ENCODE data around the gene ELMO1.

GRCh38 chr7:37289367-37289766, 159.3 kb downstream of the ELMO1 start:
- TF ChIP-seq, protein P1, sequence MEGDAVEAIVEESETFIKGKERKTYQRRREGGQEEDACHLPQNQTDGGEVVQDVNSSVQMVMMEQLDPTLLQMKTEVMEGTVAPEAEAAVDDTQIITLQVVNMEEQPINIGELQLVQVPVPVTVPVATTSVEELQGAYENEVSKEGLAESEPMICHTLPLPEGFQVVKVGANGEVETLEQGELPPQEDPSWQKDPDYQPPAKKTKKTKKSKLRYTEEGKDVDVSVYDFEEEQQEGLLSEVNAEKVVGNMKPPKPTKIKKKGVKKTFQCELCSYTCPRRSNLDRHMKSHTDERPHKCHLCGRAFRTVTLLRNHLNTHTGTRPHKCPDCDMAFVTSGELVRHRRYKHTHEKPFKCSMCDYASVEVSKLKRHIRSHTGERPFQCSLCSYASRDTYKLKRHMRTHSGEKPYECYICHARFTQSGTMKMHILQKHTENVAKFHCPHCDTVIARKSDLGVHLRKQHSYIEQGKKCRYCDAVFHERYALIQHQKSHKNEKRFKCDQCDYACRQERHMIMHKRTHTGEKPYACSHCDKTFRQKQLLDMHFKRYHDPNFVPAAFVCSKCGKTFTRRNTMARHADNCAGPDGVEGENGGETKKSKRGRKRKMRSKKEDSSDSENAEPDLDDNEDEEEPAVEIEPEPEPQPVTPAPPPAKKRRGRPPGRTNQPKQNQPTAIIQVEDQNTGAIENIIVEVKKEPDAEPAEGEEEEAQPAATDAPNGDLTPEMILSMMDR (IDR thresholded peaks at IDR 0.05; ENCODE audit: borderline replicate concordance, extremely low read depth, low read length, poor library complexity, severe bottlenecking): no peak
- TF ChIP-seq EZH2 (IDR thresholded peaks at IDR 0.05; ENCODE audit: borderline replicate concordance, low read depth, low read length, severe bottlenecking): no peak

Measured in DND-41 (cell line).